K562 (cell line): ENCODE data around the gene NBPF11.
"Not testable (repeated sequence)": the region's sequence is repeated elsewhere in the genome, so short reads cannot be mapped to it uniquely, and the experiment has no call there.

Experiments
- BCLAF1 ChIP-seq, 2 experiments: fragments of 450-650 bp in 1 of 2; IDR thresholded peaks; 2 replicates each; pipeline ENCODE4 v1.6.1; 2011 to 2017; ENCODE audit warnings: low read depth in 2 of 2, antibody characterized with exemption in 1 of 2, borderline replicate concordance in 1 of 2, low read length in 1 of 2, mild to moderate bottlenecking in 1 of 2, mixed read lengths in 1 of 2; ENCODE audit not compliant: control insufficient read depth in 1 of 2
- HDAC8 ChIP-seq: fragments of 450-650 bp; IDR thresholded peaks from 2 replicates; pipeline ENCODE4 v1.6.1; 2016; ENCODE audit warnings: mild to moderate bottlenecking, missing genetic modification characterization, moderate library complexity, missing compliant biosample characterization
- HNRNPLL ChIP-seq: fragments of 200-400 bp; formaldehyde crosslinking; IDR thresholded peaks from 2 replicates; pipeline ENCODE4 v1.6.1; 2017; ENCODE audit warnings: low read length, low read depth, mild to moderate bottlenecking; ENCODE audit not compliant: poor library complexity, severe bottlenecking
- POLR2A ChIP-seq: fragments of 450-650 bp; conservative IDR thresholded peaks from 2 replicates; pipeline ENCODE4 v1.6.1; 2016
- SPI1 ChIP-seq: IDR thresholded peaks from 2 replicates; pipeline ENCODE4 v1.6.1; 2011; ENCODE audit warnings: low read depth, low read length, control low read depth, borderline replicate concordance
- ZBTB7A ChIP-seq: IDR thresholded peaks from 2 replicates; pipeline ENCODE4 v1.6.1; 2011; ENCODE audit warnings: low read depth, mild to moderate bottlenecking, low read length, moderate library complexity, borderline replicate concordance; ENCODE audit not compliant: control insufficient read depth
- ZBTB8A ChIP-seq: fragments of 450-650 bp; IDR thresholded peaks from 2 replicates; pipeline ENCODE4 v1.6.1; 2018; ENCODE audit warnings: mild to moderate bottlenecking, moderate library complexity; ENCODE audit not compliant: partially characterized antibody
- ZEB2 ChIP-seq: fragments of 450-650 bp; IDR thresholded peaks from 2 replicates; pipeline ENCODE4 v1.6.1; 2016
- ZNF830 ChIP-seq: fragments of 250-450 bp; sonication (Bioruptor Pico); IDR thresholded peaks from 2 replicates; pipeline ENCODE4 v1.5.0; 2021; ENCODE audit warnings: mild to moderate bottlenecking
- ZZZ3 ChIP-seq: fragments of 450-650 bp; IDR thresholded peaks from 2 replicates; pipeline ENCODE4 v1.6.1; 2016; ENCODE audit warnings: antibody characterized with exemption, mild to moderate bottlenecking, moderate library complexity

DNA sequence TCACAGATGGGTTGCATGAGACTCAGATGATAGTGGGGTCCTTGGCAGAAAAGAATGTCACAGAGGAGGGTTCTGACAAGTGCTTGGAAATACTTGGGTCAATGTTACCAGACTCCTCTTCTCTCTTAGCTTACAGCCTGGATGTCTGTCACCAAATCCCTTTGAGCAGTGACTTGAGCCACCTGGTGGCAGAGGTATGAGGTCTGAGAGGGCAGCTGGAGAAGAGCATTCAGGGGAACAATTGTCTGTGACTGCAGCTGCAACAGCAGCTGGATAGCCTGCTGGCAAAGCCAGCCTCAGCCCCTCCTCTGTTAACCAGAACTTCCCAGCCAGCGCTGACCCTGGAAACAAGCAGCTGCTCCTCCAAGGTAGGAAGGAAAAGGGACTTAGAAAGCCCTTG is 65.9 kb downstream of the NBPF11 start:
- not testable (repeated sequence) for TF ChIP-seq ZEB2; SPI1; ZNF830 (CRISPR knock-in tag); HNRNPLL; HDAC8 (tag); ZBTB8A; ZBTB7A; POLR2A; BCLAF1 (IDR thresholded peaks at IDR 0.05; ENCODE audit: borderline replicate concordance in 1 of 2, control insufficient read depth in 1 of 2, low read depth in 2 of 2, low read length in 1 of 2); ZZZ3
